GM21367 (cell line): Measurements from ENCODE around the gene PRKAG1.

Source experiments
- ATAC-seq: cut with Tn5 transposase; IDR thresholded peaks from one replicate; pipeline ENCODE4 v1.9.1; 2021; ENCODE audit not compliant: unreplicated experiment

Gene PRKAG1

DNA sequence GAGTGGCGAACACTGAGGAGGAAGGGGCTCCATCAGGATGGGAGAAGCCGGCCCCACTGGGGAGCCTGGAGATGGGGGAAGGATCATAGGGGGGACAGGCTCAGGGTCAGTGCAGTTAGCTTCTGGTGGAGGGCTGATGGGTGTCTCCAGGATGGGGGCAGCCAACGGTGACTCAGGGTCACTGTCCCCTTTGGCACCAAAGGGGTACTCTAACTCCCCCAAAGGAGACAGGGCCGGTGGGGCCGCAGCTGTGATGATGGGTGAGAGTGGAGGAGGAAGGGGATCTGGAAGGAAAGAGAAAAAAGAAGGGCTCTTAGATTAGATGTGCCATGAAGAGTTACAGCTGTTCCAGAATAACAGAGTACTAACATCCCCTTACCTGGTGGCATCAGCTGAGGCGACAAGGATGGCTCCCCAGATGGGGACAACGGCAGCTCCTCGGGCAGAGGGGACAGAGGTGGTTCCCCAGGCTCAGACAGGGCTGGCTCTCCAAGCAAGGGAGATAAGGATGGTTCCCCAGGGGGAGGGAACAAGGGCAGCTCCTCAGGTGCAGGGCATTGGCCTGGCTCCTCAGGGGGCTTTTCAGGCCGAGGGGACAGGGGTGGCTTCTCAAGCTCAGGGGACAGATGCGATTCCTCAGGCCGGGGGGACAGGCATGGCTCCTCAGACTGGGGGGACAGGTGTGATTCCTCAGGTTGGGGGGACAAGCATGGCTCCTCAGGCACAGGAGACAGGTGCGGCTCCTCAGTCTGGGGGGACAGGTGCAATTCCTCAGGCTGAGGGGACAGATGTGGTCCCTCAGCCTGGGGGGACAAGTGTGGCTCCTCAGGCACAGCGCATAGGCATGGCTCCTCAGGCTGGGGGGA lies 32.2 kb upstream of the PRKAG1 start:
- ATAC-seq, result no peak

DNA sequence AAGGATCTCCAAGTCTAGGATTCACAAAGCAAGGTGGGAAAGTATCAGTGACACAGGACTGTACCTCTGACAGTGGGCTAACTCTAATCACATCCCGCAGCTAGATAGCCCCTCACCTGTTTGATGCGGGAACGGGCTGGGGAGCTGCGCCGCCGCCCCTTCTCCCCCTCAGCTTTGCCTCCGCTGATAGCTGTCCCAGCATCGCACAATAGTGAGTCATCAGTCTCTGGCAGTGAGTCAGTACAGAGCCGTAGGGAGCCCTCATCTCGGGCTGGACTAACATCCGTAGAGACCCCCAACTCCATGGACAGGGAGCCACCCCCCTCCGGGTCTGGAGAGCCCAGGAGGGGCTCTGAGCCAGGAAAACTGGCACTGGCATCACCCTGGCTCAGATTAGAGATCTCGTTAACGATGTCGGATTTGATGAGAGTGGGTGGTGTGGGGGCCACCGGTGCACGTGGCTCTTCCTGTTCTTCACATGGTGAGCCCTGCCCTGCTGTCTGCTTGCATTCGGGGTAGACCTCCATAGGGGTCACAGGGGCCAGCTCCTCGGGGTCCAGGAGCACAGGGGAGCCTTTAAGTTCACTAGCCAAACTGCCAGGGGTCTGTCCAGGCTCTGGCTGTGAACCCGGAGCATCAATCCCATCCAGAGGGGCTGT lies 31.1 kb upstream of the PRKAG1 start:
- ATAC-seq, result no peak

DNA sequence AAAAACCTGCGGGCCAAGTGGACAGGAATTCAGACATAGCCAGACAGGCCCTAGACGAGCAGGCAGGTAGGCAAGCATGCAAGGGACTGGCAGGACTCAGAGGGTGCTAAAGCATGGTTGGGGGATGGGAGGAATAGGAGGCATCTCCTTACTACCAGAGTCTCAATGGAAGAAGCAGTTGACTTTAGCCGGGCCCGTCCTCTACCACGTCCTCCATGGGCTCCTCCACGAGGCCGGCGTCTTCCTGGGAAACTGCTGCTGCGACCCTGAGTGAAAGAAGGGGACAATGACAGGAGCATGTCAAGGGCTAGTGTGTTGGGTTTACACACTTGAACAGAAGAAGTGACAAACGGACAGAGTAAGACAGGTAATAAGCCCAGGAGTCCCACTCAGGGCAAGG lies 30.4 kb upstream of the PRKAG1 start:
- ATAC-seq, result no peak

DNA sequence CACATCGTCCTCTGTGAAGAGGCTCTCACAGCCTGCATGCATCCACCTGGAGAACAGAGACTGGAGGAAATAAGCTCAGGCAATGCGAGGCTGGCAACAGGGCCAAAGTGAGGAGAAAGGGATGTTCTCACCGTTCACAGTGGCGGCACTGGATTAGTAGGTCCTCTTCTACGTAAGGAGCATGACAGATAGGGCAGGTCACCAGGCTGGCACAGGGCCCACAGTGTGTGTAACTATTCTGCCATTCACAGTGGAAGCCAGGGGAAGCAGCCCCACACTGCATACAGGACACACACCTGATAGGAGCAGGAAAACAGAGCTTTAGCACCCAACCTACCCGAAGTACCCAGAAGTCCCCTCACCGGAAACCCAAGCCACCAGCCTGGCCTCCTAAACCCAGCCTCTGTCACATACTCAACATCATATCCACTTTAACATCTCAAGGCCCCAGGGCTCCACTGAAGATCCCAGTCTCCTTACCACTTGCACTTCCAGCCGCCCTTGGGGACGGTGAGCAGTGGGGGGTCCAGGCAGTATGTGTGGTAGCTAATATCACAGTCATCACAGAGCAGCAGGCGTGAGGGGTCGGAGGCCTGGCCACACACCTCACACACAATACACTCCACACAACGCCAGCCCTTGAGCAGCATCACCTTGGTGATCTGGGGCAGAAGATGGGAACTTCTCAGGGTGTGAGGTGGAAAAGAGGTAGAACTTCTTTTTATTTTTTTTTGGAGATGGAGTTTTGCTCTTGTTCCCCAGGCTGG lies 27.7 kb upstream of the PRKAG1 start:
- no peak for ATAC-seq

DNA sequence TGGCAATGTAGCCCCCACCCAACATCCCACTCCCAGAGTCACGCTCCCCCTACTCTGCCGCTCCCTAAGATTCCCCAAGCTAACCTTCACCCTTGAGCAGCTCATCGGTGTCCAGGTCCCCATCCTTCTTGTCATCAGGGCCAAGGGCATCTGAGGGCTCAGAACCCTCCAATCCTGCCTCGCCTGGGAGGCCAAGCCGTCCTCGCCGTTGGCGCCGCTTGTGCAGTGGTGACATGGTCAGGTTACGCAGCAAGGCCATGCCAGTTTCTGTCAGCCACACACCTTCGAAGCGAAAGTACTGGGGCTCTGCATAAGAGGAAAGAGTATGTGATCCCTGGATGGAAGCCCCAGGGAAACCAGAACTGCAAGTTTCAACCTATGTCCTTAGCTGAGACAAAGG lies 26.1 kb upstream of the PRKAG1 start:
- ATAC-seq, result no peak

DNA sequence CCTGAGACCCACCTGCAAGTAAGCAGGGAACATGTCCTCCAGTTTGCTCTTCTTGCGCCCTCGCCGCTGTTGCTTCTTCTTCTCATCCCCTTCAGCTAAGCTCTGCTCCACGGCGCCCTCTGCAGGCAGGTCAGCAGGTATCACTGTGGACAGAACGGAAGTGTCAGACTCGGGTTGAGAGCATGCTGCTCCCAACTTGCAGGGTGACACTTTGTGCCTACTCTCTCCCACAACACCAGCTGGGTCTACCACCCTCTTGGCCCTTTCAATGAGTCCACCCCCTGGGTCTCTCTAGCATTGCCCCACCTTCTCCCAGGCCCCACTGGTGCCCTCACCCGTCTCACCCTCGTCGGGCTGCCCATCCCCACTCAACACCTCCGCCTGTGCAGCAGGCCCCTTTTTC lies 25.3 kb upstream of the PRKAG1 start:
- no peak for ATAC-seq

DNA sequence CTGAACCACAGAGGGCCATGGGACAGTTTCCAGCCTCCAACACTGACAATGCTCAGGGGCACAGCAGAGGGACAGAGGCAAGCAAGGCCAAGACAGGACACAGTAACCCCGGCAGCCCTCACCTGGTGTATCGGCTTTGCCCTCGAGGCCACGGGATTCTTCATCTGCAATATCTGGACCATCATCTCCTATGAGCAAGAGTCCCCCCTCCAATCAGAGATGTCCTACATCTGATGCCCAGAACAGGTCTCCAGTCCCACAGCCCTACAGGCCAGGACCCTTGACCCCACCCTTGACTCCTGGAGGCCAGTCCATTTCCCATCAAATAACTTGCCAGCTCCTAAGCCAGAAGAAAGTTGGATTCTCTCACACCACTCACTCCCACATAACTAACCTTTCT lies 24.7 kb upstream of the PRKAG1 start:
- ATAC-seq, result no peak

DNA sequence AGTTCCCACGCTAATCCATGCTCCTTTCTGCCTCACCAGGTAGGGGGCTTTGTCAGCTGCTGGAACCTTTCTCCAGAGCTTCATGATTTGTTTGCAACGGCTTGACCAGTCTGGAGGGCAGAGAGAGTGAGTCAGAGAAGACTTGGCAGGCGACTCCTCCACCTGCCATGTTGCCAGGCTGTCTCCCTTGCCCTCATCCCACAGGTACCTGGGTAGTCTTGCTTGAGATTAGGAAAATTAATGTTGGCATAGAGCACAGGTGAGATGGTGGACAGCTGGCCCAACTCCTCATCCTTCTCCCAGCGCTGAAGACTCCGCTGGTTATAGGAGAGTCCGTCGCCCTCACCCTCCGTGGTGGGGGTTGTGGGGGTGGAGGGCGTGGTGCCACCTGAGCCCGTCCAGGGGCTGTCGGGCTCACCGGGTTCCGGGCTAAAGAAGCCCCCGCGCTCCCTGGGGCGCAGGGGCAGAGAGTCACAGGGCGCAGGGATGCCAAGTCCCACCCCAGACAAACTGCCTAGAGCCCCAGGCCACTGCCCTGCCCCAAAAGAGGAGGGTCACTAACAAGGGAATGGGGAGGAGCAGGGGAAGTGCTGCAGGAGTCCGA lies 23.4 kb upstream of the PRKAG1 start:
- ATAC-seq, result no peak

DNA sequence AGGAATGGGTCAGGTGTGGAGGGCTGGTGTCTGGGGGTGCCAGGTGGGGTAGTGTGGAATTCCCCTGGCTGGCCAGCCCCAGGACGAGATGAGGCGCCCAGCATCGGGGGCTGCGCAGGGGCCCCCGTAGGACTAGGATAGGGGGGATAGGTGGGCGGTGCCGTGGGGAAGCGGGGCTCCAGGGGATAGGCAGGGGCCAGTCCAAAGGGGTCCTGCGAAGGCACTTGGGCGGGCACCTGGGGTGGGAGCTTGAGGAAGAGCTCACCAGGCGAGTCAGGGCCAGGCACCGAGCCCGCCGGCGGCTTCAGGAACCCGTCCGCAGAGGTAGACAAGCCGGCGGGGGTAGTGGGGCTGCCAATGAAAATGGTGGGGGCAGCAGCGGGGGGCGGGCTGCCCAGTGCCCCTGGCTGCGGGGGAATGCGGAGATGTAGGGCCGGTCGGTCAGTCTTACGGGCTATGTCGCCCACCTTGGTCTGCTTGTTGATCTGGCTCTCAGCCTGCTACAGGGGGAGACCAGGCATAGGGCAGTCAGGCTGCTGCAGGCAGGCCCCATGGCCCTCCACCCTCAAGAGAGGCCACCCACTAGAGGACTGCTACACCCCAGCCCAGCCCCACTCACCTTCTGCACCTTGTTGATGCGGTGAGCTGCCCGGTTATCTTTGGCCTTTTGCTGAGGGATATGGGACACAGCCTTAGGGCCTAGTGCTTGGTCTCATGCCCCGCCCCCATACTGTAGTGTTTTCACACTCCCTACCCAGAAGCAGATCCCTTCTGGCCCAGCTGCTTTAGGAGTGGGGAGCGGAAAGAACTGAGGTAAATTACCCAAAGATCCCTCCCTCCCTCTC lies 22.7 kb upstream of the PRKAG1 start:
- no peak for ATAC-seq

DNA sequence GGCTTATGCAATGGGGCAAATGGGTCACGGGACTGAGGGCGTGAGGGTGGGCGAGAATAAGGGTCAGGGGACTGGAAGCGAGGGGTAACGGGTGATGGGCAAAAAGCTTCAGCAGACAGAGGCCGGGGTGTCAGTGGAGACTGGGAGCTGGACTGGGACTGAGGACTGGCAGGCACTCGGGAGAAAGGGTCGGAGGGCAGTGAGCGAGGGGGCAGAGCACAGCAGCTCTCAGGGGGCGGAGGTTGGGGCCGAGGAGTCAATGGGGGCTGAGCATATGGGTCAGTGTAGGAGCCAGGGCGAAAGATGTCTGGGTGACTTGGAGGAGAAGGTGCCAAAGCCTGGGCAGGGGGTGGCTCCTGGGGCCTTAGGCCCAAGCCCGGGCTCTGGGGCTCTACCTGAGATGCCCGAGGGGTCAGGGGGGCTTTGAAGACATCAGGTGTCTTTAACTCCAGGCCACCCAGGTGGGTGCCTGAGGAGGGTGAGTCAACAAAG lies 21.8 kb upstream of the PRKAG1 start:
- no peak for ATAC-seq

DNA sequence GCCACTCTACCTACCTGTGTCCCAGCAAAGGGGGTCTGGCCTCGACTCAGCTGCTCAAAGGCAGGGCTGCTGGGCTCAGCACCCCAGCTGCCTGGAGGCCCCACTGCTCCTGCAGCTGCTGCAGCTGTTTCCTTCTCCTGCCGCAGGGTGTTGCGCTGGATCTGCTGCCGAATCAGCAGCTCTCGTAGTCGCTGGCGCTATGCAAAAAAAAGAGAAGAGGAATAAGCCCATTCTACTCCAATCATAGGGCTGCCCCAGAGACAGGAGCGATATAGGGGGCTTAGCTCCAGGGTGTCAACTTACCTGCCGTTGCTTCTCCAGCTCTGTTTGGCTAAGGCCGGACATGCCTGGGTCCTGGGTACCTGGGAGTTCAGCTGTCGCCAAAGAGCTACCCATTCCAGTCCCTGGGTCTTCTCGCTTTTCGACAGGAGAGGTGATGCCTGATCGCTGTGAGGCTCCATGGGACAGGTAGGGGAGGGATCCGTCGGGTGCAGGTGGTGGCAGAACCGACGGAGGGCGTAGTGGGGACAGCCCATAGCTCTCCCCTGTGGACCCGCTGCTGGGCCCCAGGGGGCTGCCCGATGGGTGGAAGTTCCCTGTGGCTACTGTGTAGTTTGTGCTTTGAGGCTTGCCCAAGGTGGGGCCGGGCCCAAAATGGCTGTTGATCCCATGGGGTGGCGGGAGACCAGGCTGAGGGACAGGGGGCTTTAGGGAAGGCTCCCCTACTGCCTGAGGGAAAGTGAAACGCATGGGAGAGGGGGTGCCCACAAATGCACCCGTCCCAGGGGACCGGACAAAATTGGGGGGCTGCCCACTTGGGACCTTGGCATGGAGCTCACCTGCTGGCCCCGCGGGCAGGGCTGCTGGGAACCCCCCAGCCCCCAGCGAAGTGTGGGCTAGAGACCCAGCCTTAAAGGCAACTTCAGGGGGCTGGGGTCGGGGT lies 21.1 kb upstream of the PRKAG1 start:
- no peak for ATAC-seq

DNA sequence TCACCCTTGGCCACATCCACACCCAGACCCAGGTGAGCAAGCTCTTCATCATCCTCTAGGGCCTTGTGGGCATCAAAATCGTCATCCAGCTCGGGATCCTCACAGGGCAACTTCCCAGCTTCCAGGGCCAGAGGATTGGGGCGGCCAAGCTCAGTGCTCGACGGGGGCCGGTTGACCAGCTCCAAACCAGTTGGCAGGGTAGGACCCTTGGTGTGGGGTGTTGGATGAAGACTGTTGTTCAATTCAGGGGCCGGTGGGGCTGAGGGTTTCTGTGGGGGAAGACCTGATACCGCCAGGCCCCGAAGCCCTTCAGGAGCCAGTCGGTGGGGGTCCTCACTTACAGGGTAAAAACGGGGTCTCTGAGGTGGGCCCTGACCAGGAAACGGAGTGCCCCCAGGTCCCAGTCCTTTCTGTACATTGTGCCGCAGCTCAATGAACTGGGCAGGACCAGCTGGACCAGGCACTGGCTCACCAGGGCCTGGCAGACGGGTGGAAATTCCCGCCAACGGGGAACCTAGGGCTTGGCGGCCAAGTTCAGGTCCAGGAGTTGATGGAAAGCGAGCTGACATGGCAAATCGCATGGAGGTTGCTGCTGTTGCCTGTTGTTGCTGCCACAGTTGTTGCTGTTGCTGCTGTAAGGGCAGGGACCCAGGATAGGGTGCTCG lies 19.8 kb upstream of the PRKAG1 start:
- no peak for ATAC-seq

DNA sequence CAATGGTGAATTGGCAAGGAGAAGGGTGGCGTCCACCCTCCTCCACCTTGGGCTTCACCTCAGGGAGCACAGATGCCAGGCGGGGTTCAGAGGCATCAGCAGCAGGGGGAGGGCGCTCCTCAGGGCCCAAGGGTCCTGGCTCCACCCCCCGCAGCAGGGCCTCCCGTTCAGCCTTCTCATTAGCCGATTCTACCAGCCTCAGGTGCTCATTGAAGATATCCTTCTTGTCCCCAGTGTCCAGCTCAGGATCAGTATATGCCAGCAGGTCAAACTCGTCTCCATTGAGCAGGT lies 19.3 kb upstream of the PRKAG1 start:
- ATAC-seq, result no peak

DNA sequence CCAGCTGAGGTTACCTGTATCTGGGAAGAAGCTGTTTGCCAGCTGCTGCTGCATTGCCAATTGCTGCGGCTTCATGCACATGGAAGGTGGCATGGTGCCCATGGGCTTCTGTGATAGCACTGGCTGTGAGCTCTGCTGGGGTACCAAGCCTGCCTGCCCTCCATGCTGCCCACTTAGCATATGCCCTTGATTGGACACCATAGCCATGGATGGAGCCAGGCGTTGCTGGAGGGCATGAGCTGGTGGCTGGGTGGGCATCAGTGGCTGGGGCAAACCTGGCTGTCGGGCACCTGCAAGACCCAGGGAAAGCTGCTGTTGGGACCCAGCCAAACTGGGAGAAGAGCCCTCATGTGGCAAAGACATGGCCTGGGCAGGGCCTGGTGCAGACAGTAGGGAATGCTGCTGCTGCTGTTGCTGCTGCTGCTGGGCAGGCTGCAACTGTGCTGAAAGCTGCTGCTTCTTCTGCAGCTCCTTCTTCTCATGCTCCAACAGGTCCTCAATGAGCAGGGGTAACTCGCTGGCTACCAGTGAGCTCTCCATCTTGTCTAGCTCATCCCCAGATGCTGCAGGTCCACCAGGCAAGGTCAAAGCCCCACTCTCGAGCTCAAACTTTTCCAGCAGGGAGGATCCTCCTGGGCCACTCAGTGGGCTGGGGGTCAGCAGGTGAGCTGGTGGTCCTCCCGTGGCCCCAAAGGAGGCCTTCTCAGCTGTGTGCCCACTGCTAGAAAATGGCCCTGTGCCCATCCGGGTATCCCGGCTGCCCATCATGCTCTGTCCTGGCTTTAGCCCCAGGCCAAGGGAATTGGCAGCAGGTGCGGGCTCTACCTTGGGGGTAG lies 18.8 kb upstream of the PRKAG1 start:
- ATAC-seq, result no peak

DNA sequence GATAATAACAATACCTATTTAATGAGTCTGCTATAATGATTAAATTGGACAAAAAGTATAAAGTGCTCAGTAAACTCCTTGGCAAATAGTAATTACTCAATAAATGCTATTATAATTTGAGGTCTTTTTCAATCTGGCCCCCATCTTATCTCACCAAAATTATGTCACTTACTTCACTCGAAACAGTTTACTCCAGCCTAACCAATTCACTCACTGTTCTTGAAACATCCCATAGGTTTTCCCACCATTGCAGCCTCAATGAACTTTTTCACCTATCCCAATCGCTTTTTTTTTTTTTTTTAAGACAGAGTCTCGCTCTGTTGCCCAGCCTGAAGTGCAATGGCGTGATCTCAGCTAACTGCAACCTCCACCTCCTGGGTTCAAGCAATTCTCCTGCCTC lies 17.5 kb upstream of the PRKAG1 start:
- ATAC-seq, result no peak

DNA sequence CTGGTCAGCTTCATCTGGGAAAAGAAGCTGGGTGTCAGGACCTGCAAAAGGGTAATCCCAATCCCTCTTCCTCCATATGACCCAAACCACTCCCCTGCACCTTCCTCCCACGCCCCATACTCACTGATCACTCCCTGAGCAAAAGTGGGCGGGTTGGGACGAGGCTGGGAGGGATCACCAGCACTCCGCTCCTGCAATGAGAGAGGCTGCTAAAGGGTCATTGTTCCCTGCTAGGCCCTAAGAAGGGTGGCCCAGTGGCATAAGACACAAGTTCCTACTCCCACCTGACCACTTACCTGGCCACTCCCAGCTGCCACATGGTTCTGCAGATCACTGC lies 15.7 kb upstream of the PRKAG1 start:
- no peak for ATAC-seq

DNA sequence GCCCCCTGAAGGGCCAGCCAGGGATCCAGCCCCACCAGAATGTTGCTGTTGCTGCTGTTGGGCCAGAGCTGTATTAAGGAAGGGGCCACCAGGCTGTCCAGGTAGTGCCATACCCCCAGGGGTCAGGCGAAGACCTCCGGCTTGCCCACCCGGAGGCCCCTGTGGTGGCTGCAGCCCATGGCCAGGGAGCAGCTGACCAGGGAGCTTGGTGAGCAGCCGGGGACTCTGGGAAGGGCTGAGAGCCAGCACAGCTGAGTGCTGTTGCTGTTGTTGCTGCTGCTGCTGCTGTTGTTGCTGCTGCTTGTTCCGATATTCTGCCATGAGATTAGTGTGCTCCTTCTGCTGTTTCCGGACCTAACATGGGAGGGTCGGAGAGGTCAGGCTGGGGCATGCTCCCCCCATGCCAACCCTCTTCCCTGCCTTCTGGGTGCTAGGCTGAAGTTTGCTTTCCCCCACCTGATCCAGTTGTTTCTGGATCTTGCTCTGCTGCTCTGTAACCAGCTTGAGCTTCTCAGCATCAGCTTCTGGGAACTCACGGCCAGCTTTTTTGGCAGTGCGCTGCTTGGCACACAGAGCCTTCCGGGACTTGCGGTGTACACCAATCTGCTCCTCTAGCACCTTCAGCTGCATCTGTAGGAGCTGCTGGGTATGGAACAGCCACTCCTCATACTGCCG lies 15.2 kb upstream of the PRKAG1 start:
- no peak for ATAC-seq
